ENCODE results near the gene REX1BD. TPM values are rescaled to one million over a fixed set of nuclear protein-coding genes. Genes with fewer than 3 reads are reported as not detected.

The REX1BD gene
- total and polyA plus RNA-seq, 2 of the 13 experiments (the other 11 are each of a cell fraction or from before 2014, with no cell fraction given) = 7.5 to 25.4 TPM

DNA sequence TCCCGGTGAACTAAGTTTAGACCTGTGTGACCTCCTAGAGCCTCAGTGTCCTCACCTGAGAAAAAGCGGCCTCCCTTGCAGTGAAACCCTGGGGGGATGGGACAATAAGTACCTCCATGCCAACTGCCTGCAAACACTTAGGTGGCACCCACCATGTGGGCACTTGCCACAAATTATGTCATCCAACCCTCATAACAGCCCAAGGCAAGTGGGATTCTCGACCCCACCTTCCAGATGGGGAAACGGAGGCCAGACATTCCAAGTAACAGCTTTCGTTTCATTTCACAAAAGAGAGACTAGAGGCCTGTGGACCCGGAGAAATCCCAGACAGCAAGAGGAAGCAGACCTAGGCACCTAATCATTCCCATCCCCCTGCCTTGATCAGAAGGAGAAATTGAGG is 6.9 kb downstream of the REX1BD start:
- H3K27me3 ChIP-seq (ENCODE audit: control insufficient read depth in 1 of 2, insufficient read depth in 2 of 2, low read length in 2 of 2) = no peaks in the 10 kb centered on the region
- POLR2A ChIA-PET = no interaction called here
- H3K9ac ChIP-seq (ENCODE audit: insufficient read depth, low read depth, low read length) = no peak overlapping the region
- H2AFZ ChIP-seq (ENCODE audit: low read length) = no peak overlapping the region
- whole genome bisulfite sequencing (ENCODE audit: low lambda C conversion rate) = 96% methylated on average over 6 of the region's 6 CpGs
- H4K20me1 ChIP-seq (ENCODE audit: insufficient read depth, low read length) = 0 out of 2 replicates have a peak, but pooled peaks cover 2% of the 10 kb centered on the region
- H3K36me3 ChIP-seq (replicated peaks in 1 of 2; ENCODE audit: control insufficient read depth in 1 of 2, insufficient read depth in 2 of 2, low read length in 2 of 2) = peaks cover 14 to 46% of the 10 kb centered on the region in 2 experiments; a peak in 4 of 5 replicates
- no peak for DNase-seq (ENCODE audit: low spot score)
- H3K79me2 ChIP-seq (ENCODE audit: insufficient read depth, low read length) = no peaks in the 10 kb centered on the region
- in situ Hi-C loops (cut with HindIII; ENCODE audit: extremely low pct_ligation_motif_present, low pct_unique_long_range_greater_than_20kb) = no loop called here
- no peak for FAIRE-seq
- no peak overlapping the region for H3K4me2 ChIP-seq (ENCODE audit: low read depth, low read length)
- no TSS peak for BruUV-seq (replicated peaks)
- no peak for TF ChIP-seq PHF21A (CRISPR knock-in tag; IDR thresholded peaks at IDR 0.05)
- TF ChIP-seq THAP11 (CRISPR knock-in tag; IDR thresholded peaks at IDR 0.05) = no peak
- TF ChIP-seq ZNF619 (CRISPR knock-in tag; IDR thresholded peaks at IDR 0.05) = no peak
- TF ChIP-seq CBFB (CRISPR knock-in tag; IDR thresholded peaks at IDR 0.05) = no peak
- TF ChIP-seq NR2F2 (IDR thresholded peaks at IDR 0.05; ENCODE audit: borderline replicate concordance, low read depth) = no peak
- TF ChIP-seq ZNF660 (CRISPR knock-in tag; IDR thresholded peaks at IDR 0.05; ENCODE audit: borderline replicate concordance, low read depth) = no peak
- TF ChIP-seq ZNF567 (CRISPR knock-in tag; IDR thresholded peaks at IDR 0.05; ENCODE audit: borderline replicate concordance) = no peak
- no peak for TF ChIP-seq KDM2A (CRISPR knock-in tag; IDR thresholded peaks at IDR 0.05; ENCODE audit: borderline replicate concordance, low read depth)
- no peak for TF ChIP-seq TOE1 (CRISPR knock-in tag; IDR thresholded peaks at IDR 0.05)
- TF ChIP-seq, protein P1, sequence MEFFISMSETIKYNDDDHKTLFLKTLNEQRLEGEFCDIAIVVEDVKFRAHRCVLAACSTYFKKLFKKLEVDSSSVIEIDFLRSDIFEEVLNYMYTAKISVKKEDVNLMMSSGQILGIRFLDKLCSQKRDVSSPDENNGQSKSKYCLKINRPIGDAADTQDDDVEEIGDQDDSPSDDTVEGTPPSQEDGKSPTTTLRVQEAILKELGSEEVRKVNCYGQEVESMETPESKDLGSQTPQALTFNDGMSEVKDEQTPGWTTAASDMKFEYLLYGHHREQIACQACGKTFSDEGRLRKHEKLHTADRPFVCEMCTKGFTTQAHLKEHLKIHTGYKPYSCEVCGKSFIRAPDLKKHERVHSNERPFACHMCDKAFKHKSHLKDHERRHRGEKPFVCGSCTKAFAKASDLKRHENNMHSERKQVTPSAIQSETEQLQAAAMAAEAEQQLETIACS (CRISPR knock-in tag; IDR thresholded peaks at IDR 0.05) = no peak
- H3K27ac ChIP-seq (ENCODE audit: extremely low read length, insufficient read depth, low read length) = no peak overlapping the region
- ATAC-seq = no peak
- H3K9me3 ChIP-seq (ENCODE audit: low read length) = no peaks in the 10 kb centered on the region
- H3K4me3 ChIP-seq (replicated peaks in 1 of 3; ENCODE audit: insufficient read depth in 1 of 3, low read depth in 2 of 3, low read length in 3 of 3) = no peak overlapping the region
- peaks cover 1% of the 10 kb centered on the region; the same call in 1 of the 2 replicates for H3K4me1 ChIP-seq (ENCODE audit: insufficient read depth, low read length)
- CTCF ChIA-PET (ENCODE audit: low intra/inter-chr PET ratio, low total read pairs) = no interaction called here
- intact Hi-C loops (cut with micrococcal nuclease; ENCODE audit: unreplicated experiment) = no loop called here
